Ectodermal cell (in vitro differentiated cells): Measurements from ENCODE around the gene SUV39H2.
"Not testable (repeated sequence)": the region's sequence is repeated elsewhere in the genome, so short reads cannot be mapped to it uniquely, and the experiment has no call there.

Source experiments
- H3K27ac ChIP-seq: 2 replicates; pipeline ENCODE4 v1.7.0; 2013; ENCODE audit warnings: mild to moderate bottlenecking, low read depth, low read length; ENCODE audit not compliant: insufficient read depth, poor library complexity, severe bottlenecking
- H3K27me3 ChIP-seq: 2 replicates; pipeline ENCODE4 v1.7.0; 2013; ENCODE audit warnings: mild to moderate bottlenecking, low read length; ENCODE audit not compliant: insufficient read depth, control insufficient read depth, poor library complexity, severe bottlenecking
- H3K36me3 ChIP-seq: one replicate; pipeline ENCODE4 v1.7.0; 2013; ENCODE audit warnings: low read length; ENCODE audit not compliant: control insufficient read depth, insufficient read depth
- H3K4me1 ChIP-seq: one replicate; pipeline ENCODE4 v1.7.0; 2013; ENCODE audit warnings: low read length; ENCODE audit not compliant: control insufficient read depth, insufficient read depth
- H3K4me3 ChIP-seq: 2 replicates; pipeline ENCODE4 v1.7.0; 2013; ENCODE audit warnings: low read depth, low read length, control low read depth; ENCODE audit not compliant: insufficient read depth
- H3K9me3 ChIP-seq: 2 replicates; pipeline ENCODE4 v1.7.0; 2013; ENCODE audit warnings: mild to moderate bottlenecking, low read length, moderate library complexity; ENCODE audit not compliant: control insufficient read depth
- WGBS, 2 experiments: methylation state at CpG; one replicate each; pipeline ENCODE4 v1.1.7; 2013; ENCODE audit warnings: missing lambda C conversion rate in 2 of 2; 5-methylcytosine and 5-hydroxymethylcytosine counted together

SUV39H2 gene

DNA sequence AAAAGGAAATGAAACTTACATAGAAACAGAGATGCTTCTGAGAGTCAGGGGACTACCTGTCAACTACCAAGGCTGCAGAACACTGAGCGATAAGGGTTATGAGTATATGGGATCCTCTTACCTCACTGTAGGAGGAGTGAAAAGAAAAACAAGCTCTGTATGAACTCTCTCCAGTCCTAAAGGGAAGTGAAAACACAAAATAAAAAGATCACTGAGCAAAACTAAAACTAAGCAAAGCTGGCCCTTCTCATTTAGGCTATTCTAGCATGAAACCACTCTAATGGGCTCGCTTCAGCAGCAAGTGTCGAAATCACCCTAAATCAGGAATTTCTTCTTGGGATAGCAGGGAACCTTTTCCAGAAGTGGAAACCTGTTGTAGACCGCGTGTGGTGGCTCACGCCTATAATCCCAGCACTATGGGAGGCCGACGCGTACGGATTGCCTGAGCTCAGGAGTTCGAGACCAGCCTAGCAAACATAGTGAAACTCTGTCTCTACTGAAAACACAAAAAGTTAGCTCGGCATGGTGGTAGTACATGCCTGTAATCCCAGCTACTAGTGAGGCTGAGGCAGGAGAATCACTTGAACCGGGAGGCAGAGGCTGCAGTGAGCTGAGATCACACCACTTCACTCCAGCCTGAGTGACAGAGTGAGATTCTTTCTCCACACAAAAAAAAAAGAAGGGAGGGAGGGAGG, 48.2 kb downstream of the SUV39H2 start:
- H3K27me3 ChIP-seq: no peaks in the 10 kb centered on the region
- H3K36me3 ChIP-seq: peaks cover 6% of the 10 kb centered on the region
- H3K4me1 ChIP-seq: no peaks in the 10 kb centered on the region
- no peak overlapping the region for H3K27ac ChIP-seq
- H3K9me3 ChIP-seq: no peaks in the 10 kb centered on the region
- no peak overlapping the region for H3K4me3 ChIP-seq
- 90 to 93% methylated on average over 12 to 13 of the region's 13 CpGs for WGBS, 2 experiments

DNA sequence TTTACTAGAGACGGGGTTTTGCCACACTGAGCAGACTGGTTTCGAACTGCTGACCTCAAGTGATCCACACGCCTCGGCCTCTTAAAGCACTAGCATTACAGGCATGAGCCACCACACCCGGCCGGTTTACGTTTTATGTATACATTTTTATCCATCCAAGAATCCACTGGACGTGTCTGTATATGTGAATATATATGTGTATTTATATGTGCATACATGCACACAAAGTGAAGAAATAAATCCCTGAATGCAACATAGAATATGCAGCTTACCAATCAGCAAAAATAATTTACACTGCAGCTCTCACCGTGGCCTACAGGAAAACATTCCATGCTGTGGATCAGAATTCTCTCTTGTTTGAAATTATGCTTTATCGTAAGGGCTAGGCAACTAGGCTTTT, 51.9 kb downstream of the SUV39H2 start:
- no peak overlapping the region for H3K4me3 ChIP-seq
- no peaks in the 10 kb centered on the region for H3K4me1 ChIP-seq
- H3K36me3 ChIP-seq: peaks cover 10% of the 10 kb centered on the region
- H3K9me3 ChIP-seq: no peaks in the 10 kb centered on the region
- no peak overlapping the region for H3K27ac ChIP-seq
- no peaks in the 10 kb centered on the region for H3K27me3 ChIP-seq
- 94 to 96% methylated on average over 7 to 9 of the region's 10 CpGs for WGBS, 2 experiments

DNA sequence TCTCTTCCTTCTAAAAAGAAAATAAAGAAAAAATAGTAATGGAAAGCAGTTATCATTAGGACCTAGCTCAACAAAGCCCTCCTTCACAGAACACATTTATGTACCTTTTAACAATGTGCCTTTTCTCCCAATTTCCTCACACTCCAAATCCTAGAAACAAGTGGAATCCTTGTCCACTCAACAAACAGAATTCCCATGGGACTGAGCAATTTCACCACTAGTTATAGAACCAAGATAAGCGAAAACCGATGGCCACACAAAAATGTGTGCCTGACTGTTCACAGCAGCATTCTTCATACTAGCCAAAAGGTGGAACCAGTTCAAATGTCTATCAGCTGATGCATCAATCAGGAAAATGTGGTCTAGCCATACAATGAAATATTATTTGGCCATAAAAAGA, 57.9 kb downstream of the SUV39H2 start:
- WGBS, 2 experiments: 94 to 95% methylated on average over 2 of the region's 2 CpGs
- no peaks in the 10 kb centered on the region for H3K9me3 ChIP-seq
- H3K27me3 ChIP-seq: no peaks in the 10 kb centered on the region
- peaks cover 6% of the 10 kb centered on the region for H3K36me3 ChIP-seq
- H3K4me3 ChIP-seq: no peak overlapping the region
- no peak overlapping the region for H3K27ac ChIP-seq
- H3K4me1 ChIP-seq: no peaks in the 10 kb centered on the region

DNA sequence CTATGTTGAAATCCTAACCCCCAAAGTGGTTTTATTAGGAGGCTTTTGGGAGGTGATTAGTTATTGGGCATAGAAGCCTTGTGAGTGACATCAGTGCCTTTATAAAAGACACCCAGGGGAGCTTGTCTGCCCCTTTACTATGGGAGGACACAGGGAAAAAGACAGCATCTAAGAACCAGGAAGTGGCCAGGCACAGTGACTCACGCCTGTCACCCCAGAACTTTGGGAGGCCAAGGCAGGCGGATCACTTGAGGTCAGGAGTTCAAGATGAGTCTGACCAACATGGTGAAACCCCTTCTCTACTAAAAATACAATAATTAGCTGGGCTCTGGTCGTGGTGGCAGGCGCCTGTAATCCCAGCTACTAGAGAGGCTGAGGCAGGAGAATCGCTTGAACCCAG, 60.3 kb downstream of the SUV39H2 start:
- H3K4me1 ChIP-seq, H3K27me3 ChIP-seq, H3K4me3 ChIP-seq, H3K27ac ChIP-seq, H3K9me3 ChIP-seq, H3K36me3 ChIP-seq: not testable (repeated sequence)
- 86 to 87% methylated on average over 2 of the region's 5 CpGs for WGBS, 2 experiments

DNA sequence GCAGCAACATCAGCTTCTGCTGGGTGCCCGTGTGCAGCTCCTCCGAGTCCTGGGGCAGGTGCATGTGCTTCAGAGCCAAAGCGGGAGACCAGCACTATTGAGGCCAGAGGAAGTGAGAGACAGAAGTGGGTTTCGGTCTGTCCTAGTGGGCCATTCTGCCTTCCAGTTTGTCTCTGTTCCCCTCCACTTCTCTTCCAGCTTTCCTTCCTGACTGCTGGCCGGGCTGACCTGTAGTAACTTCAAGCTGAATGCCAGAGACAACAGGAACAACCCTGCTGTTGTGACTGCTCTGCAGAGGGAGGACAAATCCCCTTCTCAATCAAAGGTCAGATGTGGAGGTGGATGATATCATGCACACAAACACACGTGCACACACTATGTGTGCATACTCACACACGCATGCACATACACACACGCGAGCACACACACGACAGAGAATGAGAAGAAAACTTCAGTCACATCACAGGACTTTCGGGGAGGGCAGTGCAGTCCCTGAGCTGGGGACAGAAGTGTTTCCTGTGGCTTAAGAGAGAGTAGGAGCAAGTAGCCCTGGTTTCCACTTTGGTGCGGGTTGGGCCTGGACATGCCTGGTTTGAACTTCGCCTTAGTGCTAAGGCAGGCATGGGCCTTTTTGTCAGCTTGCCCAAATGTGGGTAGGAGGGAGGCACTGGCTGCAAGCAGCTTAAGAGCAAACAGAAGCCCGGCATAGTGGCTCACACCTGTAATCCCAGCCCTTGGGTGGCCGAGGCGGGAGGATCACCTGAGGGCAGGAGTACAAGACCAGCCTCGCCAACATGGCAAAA, 63.7 kb downstream of the SUV39H2 start:
- H3K27me3 ChIP-seq, H3K36me3 ChIP-seq, H3K4me3 ChIP-seq, H3K9me3 ChIP-seq, H3K4me1 ChIP-seq, H3K27ac ChIP-seq: not testable (repeated sequence)
- WGBS, 2 experiments: 95 to 98% methylated on average over 15 to 17 of the region's 17 CpGs

DNA sequence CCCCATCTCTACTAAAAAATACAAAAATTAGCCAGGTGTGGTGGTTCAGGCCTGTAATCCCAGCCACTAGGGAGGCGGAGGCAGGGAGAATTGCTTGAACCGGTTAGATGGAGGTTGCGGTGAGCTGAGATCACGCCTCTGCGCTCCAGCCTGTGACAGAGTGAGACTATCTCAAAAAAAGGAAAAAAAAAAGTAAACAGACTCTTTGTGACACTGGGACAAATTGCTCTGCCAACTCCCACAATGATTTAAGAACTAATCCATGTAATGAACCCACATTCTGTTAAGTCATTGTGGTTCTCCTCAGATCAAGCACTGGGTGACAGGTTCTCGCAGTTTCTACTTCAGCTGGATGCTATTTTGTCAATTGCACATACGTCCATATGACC, 64.3 kb downstream of the SUV39H2 start:
- not testable (repeated sequence) for H3K9me3 ChIP-seq, H3K27ac ChIP-seq, H3K4me3 ChIP-seq, H3K27me3 ChIP-seq, H3K36me3 ChIP-seq, H3K4me1 ChIP-seq
- 96 to 97% methylated on average over 5 of the region's 7 CpGs for WGBS, 2 experiments

DNA sequence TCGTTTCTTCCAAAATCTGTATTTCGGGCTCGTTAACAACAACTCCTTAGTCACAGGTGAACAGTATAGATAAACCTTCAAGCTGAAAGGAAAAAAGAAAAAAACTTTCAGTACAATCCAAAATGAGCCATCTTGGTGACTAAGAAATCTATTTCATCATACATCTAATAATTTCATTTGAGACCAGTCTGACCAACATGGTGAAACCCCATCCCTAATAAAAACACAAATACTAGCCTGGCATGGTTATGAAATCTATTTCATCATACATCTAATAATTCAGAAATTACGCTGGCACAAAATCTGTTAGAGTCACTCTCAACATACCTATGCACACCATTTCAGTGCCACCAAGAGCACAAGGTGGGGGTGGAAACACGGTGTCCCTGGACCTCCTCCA, 66.4 kb downstream of the SUV39H2 start:
- Histone ChIP-seq H3K9me3 (no peaks in the 10 kb centered on the region), H3K27me3 (no peaks in the 10 kb centered on the region), H3K27ac (no peak overlapping the region), H3K4me3 (no peak overlapping the region), H3K36me3 (peaks cover 4% of the 10 kb centered on the region), H3K4me1 (no peaks in the 10 kb centered on the region)
- 93 to 99% methylated on average over 5 of the region's 5 CpGs for WGBS, 2 experiments

DNA sequence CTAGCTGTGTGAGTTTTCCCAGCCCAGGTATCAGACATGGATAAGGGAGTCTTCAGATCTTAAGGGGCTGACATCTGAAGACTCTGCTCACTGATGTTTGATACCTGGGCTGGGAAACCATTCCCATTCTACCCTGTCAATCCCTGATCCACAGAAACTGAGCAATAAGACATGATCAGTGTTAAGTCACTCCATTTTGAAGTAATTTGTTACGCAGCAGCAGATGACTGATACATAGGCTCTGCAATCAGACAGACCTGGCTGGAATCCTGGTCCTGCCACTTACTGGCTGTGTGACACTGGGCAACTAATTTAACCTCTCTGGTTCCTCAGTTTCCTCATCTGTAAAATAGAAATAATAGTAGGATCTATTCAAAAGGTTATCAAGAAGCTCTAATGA, 68.6 kb downstream of the SUV39H2 start:
- Histone ChIP-seq H3K4me3 (no peak overlapping the region), H3K4me1 (no peaks in the 10 kb centered on the region), H3K36me3 (peaks cover 4% of the 10 kb centered on the region), H3K27ac (no peak overlapping the region), H3K9me3 (no peaks in the 10 kb centered on the region), H3K27me3 (no peaks in the 10 kb centered on the region)
- WGBS, 2 experiments: 92 to 97% methylated on average over 1 of the region's 1 CpG

DNA sequence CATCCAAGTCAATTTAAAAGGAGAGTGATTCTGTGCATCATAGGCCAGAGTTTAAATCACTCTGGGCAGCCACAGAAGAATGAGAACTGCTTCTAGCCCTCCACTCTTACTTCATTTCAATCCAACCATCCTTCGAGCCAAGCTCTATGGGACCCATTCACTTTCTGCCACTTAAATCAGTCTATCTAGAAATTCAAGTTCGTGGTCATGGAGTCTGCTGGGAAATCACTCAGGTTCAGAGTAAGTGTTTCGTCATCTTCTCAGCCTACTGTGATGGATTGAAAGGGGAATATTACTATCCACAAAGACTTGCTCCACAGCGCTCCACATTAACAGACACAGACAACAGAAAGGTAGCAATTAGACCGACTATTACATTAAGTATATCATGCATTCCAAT, 70.6 kb downstream of the SUV39H2 start:
- H3K36me3 ChIP-seq: peaks cover 4% of the 10 kb centered on the region
- H3K27ac ChIP-seq: no peak overlapping the region
- H3K4me3 ChIP-seq: no peak overlapping the region
- H3K9me3 ChIP-seq: no peaks in the 10 kb centered on the region
- H3K4me1 ChIP-seq: peaks cover 8% of the 10 kb centered on the region
- H3K27me3 ChIP-seq: no peaks in the 10 kb centered on the region
- WGBS, 2 experiments: 91 to 92% methylated on average over 5 of the region's 5 CpGs

DNA sequence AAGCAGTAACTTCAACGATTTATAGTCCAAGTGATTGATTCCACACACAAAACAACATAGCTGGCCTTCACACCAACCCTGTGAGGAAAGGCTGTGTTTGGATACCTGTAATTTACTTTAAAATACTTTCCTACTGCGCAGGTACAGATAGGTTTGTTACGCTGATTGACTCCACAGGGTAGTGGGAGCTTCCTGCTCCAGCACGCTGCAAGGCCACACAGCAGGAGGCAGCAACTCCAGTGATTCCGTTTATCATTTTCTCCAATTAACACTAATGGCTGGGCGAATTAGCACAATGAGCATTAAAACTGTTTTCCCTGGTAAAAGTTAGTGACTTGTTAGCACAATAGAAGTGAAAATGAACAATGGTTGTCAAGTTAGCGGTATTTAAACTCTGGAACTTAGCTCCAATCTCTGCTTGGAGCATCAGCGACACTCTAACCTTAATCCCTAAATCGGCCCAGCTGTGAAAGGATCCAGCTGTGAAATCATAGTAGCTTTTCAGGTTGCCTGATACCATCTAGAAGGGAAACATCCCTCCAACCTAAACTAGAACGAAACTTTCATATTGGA, 74.3 kb downstream of the SUV39H2 start:
- Histone ChIP-seq H3K27me3 (no peaks in the 10 kb centered on the region), H3K9me3 (no peaks in the 10 kb centered on the region), H3K36me3 (no peaks in the 10 kb centered on the region), H3K4me1 (peaks cover 14% of the 10 kb centered on the region), H3K4me3 (peak overlapping the region; percentile 73), H3K27ac (no peak overlapping the region)
- 6 to 8% methylated on average over 10 of the region's 10 CpGs for WGBS, 2 experiments
